HS-5 (cell line): Measurements from ENCODE around the gene UBE2V1.

Experiments used
- DNase-seq: peaks from one replicate; pipeline ENCODE4 v3.0.0-alpha.2; 2012; ENCODE audit warnings: low read depth

Gene UBE2V1

GRCh38 chr20:50043573-50044352 lies 69.2 kb downstream of the UBE2V1 start:
- DNase-seq, result no peak

GRCh38 chr20:50042370-50043313 lies 70.3 kb downstream of the UBE2V1 start:
- no peak for DNase-seq

GRCh38 chr20:50041246-50041873 lies 71.6 kb downstream of the UBE2V1 start:
- no peak for DNase-seq

DNA sequence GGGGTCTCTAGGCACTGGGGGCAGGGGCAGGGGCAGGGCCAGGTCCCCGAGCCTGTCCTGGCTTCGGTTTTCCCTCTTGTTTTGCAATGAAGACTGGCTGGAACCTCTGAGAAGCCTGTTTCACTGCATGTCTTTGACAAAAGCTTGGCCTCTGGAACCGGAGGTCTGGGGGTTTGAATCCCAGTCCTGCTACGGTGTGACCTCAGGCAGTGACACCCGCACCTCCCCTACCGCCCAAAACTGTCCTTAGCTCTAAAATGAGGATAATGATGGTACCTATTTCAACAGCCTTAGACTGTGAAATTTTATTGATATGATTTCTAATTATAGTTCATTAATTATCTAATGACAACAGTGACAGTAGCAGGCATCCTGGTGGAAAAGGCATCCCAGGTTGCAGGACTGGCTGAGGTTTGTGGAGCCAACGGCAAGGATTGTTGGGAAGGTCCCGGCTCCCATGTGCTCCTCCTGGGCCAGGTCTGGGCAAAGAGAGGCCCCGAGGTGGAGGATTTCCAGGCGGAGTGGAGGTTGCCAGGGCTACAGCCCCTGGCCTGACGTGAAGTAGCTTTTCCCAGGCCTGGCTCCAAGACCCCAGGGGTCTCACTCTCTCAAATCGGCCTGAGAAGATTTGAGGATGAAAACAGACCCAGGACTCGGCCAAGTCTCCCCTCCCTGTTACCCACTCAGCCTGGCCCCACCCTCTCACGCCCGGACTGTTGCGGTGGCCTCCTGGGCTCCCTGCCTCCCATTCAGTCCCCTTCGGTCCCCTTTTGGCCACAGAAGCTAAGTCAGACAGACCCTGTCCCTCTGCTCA lies 72.3 kb downstream of the UBE2V1 start:
- no peak for DNase-seq

DNA sequence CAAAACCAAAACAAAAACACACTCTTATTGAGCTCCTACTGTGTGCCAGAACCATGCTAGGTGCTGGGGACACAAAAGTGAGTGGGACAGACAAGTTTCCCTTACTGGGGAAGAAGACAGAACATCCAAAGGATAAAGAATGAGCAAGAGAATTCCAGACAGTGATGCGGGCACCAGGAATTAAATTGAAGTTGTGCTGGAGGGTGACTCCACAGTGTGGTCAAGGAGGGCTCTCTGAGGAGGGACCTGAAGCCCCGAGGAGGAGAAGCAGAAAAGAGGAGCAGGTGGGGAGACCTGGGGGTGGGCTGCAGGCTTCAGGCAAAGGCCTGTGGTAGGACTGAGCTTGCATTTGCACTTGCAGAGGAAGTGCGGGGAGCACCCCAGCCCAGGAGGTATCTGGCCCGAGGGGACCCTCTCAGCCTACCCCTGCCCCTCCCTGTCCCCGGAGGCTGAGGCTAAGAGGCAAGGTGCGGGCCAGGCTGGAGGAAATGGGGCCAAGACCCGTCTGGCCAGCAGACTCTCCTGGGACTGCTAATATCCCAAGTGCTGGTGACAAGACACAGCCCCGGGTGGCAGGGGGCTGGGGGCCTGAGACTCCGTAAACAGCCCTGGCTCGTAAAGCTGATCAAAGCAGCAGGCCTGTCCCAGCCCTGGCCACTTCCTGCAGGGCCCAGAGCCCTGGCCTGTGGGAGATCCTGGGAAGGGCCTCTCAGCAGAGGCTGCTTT lies 73.1 kb downstream of the UBE2V1 start:
- no peak for DNase-seq

DNA sequence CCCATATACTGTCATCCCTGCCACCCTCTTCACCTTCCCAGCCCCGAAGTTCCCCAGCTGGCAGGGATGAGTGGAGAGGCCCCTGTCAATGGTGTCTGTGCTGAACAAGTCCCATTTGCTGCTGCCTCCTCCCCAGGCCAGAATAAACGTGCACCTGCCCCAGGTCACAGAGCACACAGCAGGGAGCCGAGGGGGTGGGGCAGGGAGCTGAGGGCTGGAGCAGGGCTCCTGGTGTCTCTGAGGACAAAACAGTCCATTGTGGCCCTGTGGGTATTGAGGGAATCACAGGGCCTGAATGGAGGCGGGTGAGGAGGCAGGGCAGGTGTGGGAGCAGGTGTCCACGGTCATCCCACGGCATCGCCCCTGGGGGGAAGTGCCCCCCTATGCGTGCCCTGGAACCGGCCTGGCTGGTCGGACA lies 74.4 kb downstream of the UBE2V1 start:
- no peak for DNase-seq

- DNase-seq, result no peak
Measured at GRCh38 chr20:50038169-50038568, 74.8 kb downstream of the UBE2V1 start.

DNA sequence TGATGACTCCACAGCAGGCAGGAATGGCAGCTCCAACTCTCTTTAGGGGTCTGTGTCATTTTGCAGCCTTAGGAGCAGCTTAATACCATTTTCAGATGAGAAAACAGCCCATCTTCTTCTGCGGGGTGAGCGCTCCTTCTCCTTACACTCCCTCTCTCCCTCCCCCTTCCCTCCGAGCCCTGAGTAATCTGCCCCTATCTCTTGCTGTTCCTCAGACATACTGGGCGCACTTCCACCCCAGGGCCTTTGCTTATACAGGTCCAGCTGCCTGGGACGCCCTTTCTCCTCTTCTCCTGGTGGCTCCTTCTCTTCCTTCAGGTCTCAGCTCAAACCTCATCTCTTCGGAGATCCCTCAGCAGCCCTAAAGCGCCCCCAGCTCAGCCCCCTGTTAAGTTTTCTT lies 75.4 kb downstream of the UBE2V1 start:
- DNase-seq, result no peak

GRCh38 chr20:50037123-50037522 lies 75.8 kb downstream of the UBE2V1 start:
- DNase-seq, result no peak

- DNase-seq, result no peak
Measured at GRCh38 chr20:50036703-50037102, 76.2 kb downstream of the UBE2V1 start.

DNA sequence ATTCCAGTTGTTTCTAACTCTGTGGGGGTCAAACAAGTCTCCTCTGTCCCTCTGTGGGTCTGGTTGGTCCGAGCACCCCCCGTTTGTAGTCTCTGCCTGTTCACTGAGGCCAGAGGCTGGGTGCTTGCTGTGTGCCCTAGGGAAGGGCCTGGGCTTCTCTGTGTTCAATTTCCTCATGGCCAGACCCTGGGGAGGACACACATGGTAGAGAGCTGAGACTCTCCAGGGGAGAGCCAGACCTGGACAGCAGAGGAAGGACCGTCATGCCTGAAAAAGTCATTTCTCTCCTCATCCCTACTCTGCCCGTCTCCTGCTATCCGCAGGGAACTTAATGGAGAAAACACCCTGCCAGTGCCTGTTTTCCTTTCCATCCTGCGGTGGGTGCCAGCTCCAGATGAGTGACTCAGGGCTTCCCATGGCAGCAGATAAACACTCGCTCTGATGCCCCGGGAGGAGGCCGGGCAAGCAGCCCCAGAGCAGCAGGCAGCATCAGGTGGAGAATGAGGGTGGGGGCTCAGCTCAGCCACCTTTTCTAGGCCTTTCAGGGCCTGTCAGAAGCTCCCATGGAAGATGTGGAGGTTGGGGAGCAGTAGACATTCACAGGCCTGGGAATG lies 78.3 kb downstream of the UBE2V1 start:
- no peak for DNase-seq

- DNase-seq, result no peak
Measured at GRCh38 chr20:50032955-50033666, 79.8 kb downstream of the UBE2V1 start.
